C4-2B (cell line): ENCODE data around the gene KMT2E.
"Not testable (repeated sequence)": the region's sequence is repeated elsewhere in the genome, so short reads cannot be mapped to it uniquely, and the experiment has no call there.

ENCODE experiments used
- H3K27ac ChIP-seq: fragments of 450-650 bp; 2 replicates; pipeline ENCODE4 v1.5.1; 2017
- ZFX ChIP-seq: fragments of 450-650 bp; IDR thresholded peaks from 2 replicates; pipeline ENCODE4 v1.6.1; 2017
- TF ChIP-seq, protein P1 (sequence below): fragments of 450-650 bp; conservative IDR thresholded peaks from 2 replicates; pipeline ENCODE4 v1.5.1; 2017; ENCODE audit warnings: mild to moderate bottlenecking

Gene KMT2E

GRCh38 chr7:104969183-104969582 is 44.8 kb upstream of the KMT2E start:
- H3K27ac ChIP-seq = no peak overlapping the region

GRCh38 chr7:104971290-104972071 is 42.5 kb upstream of the KMT2E start:
- peak overlapping the region; percentile 35; the same call in 1 of the 2 replicates for H3K27ac ChIP-seq
- TF ChIP-seq, protein P1, sequence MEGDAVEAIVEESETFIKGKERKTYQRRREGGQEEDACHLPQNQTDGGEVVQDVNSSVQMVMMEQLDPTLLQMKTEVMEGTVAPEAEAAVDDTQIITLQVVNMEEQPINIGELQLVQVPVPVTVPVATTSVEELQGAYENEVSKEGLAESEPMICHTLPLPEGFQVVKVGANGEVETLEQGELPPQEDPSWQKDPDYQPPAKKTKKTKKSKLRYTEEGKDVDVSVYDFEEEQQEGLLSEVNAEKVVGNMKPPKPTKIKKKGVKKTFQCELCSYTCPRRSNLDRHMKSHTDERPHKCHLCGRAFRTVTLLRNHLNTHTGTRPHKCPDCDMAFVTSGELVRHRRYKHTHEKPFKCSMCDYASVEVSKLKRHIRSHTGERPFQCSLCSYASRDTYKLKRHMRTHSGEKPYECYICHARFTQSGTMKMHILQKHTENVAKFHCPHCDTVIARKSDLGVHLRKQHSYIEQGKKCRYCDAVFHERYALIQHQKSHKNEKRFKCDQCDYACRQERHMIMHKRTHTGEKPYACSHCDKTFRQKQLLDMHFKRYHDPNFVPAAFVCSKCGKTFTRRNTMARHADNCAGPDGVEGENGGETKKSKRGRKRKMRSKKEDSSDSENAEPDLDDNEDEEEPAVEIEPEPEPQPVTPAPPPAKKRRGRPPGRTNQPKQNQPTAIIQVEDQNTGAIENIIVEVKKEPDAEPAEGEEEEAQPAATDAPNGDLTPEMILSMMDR = no peak
- TF ChIP-seq ZFX = no peak

More at GRCh38 chr7:104969183-104969582, 44.8 kb upstream of the KMT2E start:
- TF ChIP-seq, protein P1 = no peak
- TF ChIP-seq ZFX = no peak

GRCh38 chr7:104972500-104972899 is 41.5 kb upstream of the KMT2E start:
- H3K27ac ChIP-seq = no peak overlapping the region
- TF ChIP-seq, protein P1 = no peak

- no peak overlapping the region for H3K27ac ChIP-seq
- no peak for TF ChIP-seq ZFX
- TF ChIP-seq, protein P1 = no peak
Observed at GRCh38 chr7:104973227-104973626, 40.8 kb upstream of the KMT2E start.

GRCh38 chr7:104973909-104974415 is 40.0 kb upstream of the KMT2E start:
- no peak for TF ChIP-seq ZFX
- TF ChIP-seq, protein P1 = no peak
- H3K27ac ChIP-seq = no peak overlapping the region

- not testable (repeated sequence) for H3K27ac ChIP-seq
Observed at GRCh38 chr7:104975553-104975952, 38.5 kb upstream of the KMT2E start.

GRCh38 chr7:104976966-104977636 is 36.9 kb upstream of the KMT2E start:
- no peak for TF ChIP-seq ZFX
- TF ChIP-seq, protein P1 = no peak
- no peak overlapping the region for H3K27ac ChIP-seq
